GM12878 (cell line): ENCODE data around the gene ACADM. TPM values are rescaled to one million over a fixed set of nuclear protein-coding genes. Genes with fewer than 3 reads are reported as not detected.

Experiments used
- ATAC-seq: fragments of 200-7000 bp; cut with Tn5 transposase; 3 replicates; pipeline ENCODE4 v1.9.1; 2020; ENCODE audit warnings: mild to moderate bottlenecking, moderate library complexity
- BruUV-seq: library from RNA; stranded (reverse); fragments of 400-500 nt; replicated peaks from 2 replicates; lab custom pipeline; 2021; lab: Mats Ljungman, UMichigan
- CTCF ChIA-PET: fragments of 300-600 bp; sonication (Branson Sonifier 250); formaldehyde crosslinking; extraction: SDS; loops from one replicate; lab custom pipeline; 2021; ENCODE audit warnings: inconsistent platforms; lab: Yijun Ruan, JAX
- POLR2A ChIA-PET: fragments of 350-600 bp; formaldehyde crosslinking; extraction: SDS; loops from one replicate; lab custom pipeline; 2021; ENCODE audit warnings: inconsistent platforms; lab: Charles Lee
- RAD21 ChIA-PET: fragments of 300-600 bp; sonication (Branson Sonifier 250); formaldehyde crosslinking; loops from one replicate; lab custom pipeline; 2023; ENCODE audit warnings: antibody characterized with exemption; ENCODE audit not compliant: unreplicated experiment; lab: Charles Lee
- SMC1A ChIA-PET: fragments of 300-600 bp; sonication (Branson Sonifier 250); formaldehyde crosslinking; loops from one replicate; lab custom pipeline; 2023; ENCODE audit not compliant: unreplicated experiment, uncharacterized antibody; lab: Charles Lee
- DNase-seq: peaks from one replicate; pipeline ENCODE4 v3.0.0-alpha.2; 2011; ENCODE audit warnings: low read depth, low spot score
- FAIRE-seq: peaks from 3 replicates; lab custom pipeline; 2011; peaks lifted over from hg19 to GRCh38; lab: Jason Lieb, UNC
- H2AFZ ChIP-seq: 2 replicates; pipeline ENCODE4 v1.6.0; 2011; ENCODE audit warnings: low read depth, low read length, control low read depth; ENCODE audit not compliant: control insufficient read depth
- H3K27ac ChIP-seq: 2 replicates; pipeline ENCODE4 v1.5.1; 2011; ENCODE audit warnings: control low read depth; ENCODE audit not compliant: control insufficient read depth, insufficient read depth
- H3K27me3 ChIP-seq, 2 experiments: replicated peaks in 1 of 2; 2 replicates each; pipeline versions ENCODE4 v1.6.0 to v1.6.1; 2011; ENCODE audit warnings: low read length in 1 of 2; ENCODE audit not compliant: control insufficient read depth in 2 of 2, insufficient read depth in 2 of 2
- H3K36me3 ChIP-seq, 2 experiments: 2 replicates each; pipeline ENCODE4 v1.5.1; 2011; ENCODE audit warnings: low read length in 1 of 2; ENCODE audit not compliant: control insufficient read depth in 2 of 2, insufficient read depth in 2 of 2
- H3K4me1 ChIP-seq: 2 replicates; pipeline ENCODE4 v1.6.1; 2011; ENCODE audit warnings: mild to moderate bottlenecking, low read length, moderate library complexity, mixed read lengths; ENCODE audit not compliant: control insufficient read depth, insufficient read depth
- H3K4me2 ChIP-seq: 2 replicates; pipeline ENCODE4 v1.6.0; 2011; ENCODE audit warnings: control low read depth; ENCODE audit not compliant: control insufficient read depth, insufficient read depth
- H3K4me3 ChIP-seq: fragments of 200-600 bp; sonication (generic); 2 replicates; pipeline ENCODE4 v1.5.1; 2016
- H3K79me2 ChIP-seq: 2 replicates; pipeline ENCODE4 v1.6.0; 2011; ENCODE audit warnings: low read length; ENCODE audit not compliant: control insufficient read depth, insufficient read depth
- H3K9ac ChIP-seq: 2 replicates; pipeline ENCODE4 v1.8.0; 2011; ENCODE audit warnings: low read length, control low read depth, mixed read lengths; ENCODE audit not compliant: control insufficient read depth, insufficient read depth
- H3K9me3 ChIP-seq: replicated peaks from 3 replicates; pipeline ENCODE4 v1.5.1; 2011; ENCODE audit warnings: mild to moderate bottlenecking, low read length; ENCODE audit not compliant: control insufficient read depth, insufficient read depth
- H4K20me1 ChIP-seq: 2 replicates; pipeline ENCODE4 v1.6.0; 2011; ENCODE audit not compliant: control insufficient read depth, insufficient read depth
- E2F4 ChIP-seq: IDR thresholded peaks from 2 replicates; pipeline ENCODE4 v1.6.1; 2012; ENCODE audit warnings: low read depth, low read length, improper control_type of control experiment
- ELK1 ChIP-seq: IDR thresholded peaks from 2 replicates; pipeline ENCODE4 v1.6.1; 2012; ENCODE audit warnings: low read depth, low read length, improper control_type of control experiment
- EZH2 ChIP-seq: IDR thresholded peaks from 2 replicates; pipeline ENCODE4 v1.6.1; 2012; ENCODE audit warnings: low read depth, mild to moderate bottlenecking, control low read depth, inconsistent platforms, low read length, borderline replicate concordance; ENCODE audit not compliant: control insufficient read depth
- MYC ChIP-seq: IDR thresholded peaks from 2 replicates; pipeline ENCODE4 v1.6.1; 2011; ENCODE audit warnings: mild to moderate bottlenecking, low read length, moderate library complexity, inconsistent platforms; ENCODE audit not compliant: insufficient read depth, insufficient replicate concordance, insufficient read length, severe bottlenecking
- POU2F2 ChIP-seq: IDR thresholded peaks from 3 replicates; pipeline ENCODE4 v1.6.1; 2011; ENCODE audit warnings: low read depth, mild to moderate bottlenecking, low read length, borderline replicate concordance
- RCOR1 ChIP-seq: conservative IDR thresholded peaks from 2 replicates; pipeline ENCODE4 v1.6.1; 2012; ENCODE audit warnings: low read depth, low read length, improper control_type of control experiment
- ZNF384 ChIP-seq: IDR thresholded peaks from 2 replicates; pipeline ENCODE4 v1.6.1; 2012; ENCODE audit warnings: low read depth, mild to moderate bottlenecking, low read length, improper control_type of control experiment, borderline replicate concordance
- WGBS: methylation state at CpG from one replicate; pipeline ENCODE4 v1.1.6; 2016; ENCODE audit warnings: low lambda C conversion rate; ENCODE audit not compliant: insufficient replicate concordance, insufficient coverage; ENCODE audit errors: missing lambda C conversion rate; 5-methylcytosine and 5-hydroxymethylcytosine counted together
- in situ Hi-C: fragments of 300-500 bp; cut with MboI; formaldehyde crosslinking; loops from 9 replicates; pipeline ENCODE4 v1.14.3; 2018; ENCODE audit warnings: mixed read lengths
- intact Hi-C: fragments of 100-400 bp; cut with micrococcal nuclease; formaldehyde crosslinking; loops from one replicate; pipeline ENCODE4 v1.14.2; 2022; ENCODE audit not compliant: unreplicated experiment
- polyA plus RNA-seq, 11 experiments: library from polyadenylated mRNA; depleted of rRNA in 4 of 11; unstranded in 6 of 11; stranded (reverse) in 5 of 11; fragments of >200 nt; fragmentation: Nextera tagmentation in 4 of 11; fragmentation: Illumina TruSeq in 1 of 11; extraction: Ambion mirVana in 4 of 11; extraction: Trizol in 1 of 11; gene quantifications; 1 replicate in 1 of 11; 2 replicates in 10 of 11; pipeline versions ENCODE4 v1.2.1 to v1.2.3, GENCODE V29; 2011 to 2016; ENCODE audit warnings: inconsistent platforms in 2 of 11, missing spikeins in 2 of 11, low read depth in 1 of 11
- total RNA-seq, 4 experiments: library from RNA; depleted of rRNA in 3 of 4; stranded (reverse); fragments of >200 nt in 3 of 4; fragmentation: Illumina TruSeq in 1 of 4; extraction: Trizol in 1 of 4; gene quantifications; 2 replicates each; pipeline versions ENCODE4 v1.2.1 to v1.2.3, GENCODE V29; 2013 to 2021
- TF ChIP-seq, protein P1 (sequence below): fragments of 450-650 bp; IDR thresholded peaks from 2 replicates; pipeline ENCODE4 v1.6.1; 2017; ENCODE audit warnings: mild to moderate bottlenecking

ACADM gene
- total and polyA plus RNA-seq, 10 of the 15 experiments (the other 5 are each of a cell fraction or from before 2014, with no cell fraction given) = 119 to 245 (median 204) TPM

DNA sequence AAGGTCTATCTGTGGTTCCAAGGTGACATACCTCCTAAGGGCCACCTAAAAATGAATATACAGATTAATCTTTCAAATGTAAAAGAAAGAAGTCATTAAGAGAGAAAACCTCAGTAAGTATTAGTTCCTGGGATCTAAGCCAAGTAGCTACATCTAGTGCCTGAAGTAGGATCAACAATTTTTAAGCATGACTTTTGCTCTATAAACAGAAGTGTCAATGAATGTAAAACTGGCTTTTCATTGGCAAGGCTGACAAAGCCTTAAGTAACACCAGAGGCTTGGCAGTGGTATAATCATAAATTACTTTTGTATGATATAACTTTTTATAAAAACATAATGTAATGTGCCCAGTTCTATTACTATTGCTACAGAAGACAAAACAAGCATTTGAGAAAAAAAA, 12.2 kb upstream of the ACADM start:
- H3K27me3 ChIP-seq = no peaks in the 10 kb centered on the region
- TF ChIP-seq POU2F2 = no peak
- no peak for TF ChIP-seq E2F4
- TF ChIP-seq, protein P1, sequence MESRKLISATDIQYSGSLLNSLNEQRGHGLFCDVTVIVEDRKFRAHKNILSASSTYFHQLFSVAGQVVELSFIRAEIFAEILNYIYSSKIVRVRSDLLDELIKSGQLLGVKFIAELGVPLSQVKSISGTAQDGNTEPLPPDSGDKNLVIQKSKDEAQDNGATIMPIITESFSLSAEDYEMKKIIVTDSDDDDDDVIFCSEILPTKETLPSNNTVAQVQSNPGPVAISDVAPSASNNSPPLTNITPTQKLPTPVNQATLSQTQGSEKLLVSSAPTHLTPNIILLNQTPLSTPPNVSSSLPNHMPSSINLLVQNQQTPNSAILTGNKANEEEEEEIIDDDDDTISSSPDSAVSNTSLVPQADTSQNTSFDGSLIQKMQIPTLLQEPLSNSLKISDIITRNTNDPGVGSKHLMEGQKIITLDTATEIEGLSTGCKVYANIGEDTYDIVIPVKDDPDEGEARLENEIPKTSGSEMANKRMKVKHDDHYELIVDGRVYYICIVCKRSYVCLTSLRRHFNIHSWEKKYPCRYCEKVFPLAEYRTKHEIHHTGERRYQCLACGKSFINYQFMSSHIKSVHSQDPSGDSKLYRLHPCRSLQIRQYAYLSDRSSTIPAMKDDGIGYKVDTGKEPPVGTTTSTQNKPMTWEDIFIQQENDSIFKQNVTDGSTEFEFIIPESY = no peak
- H3K27ac ChIP-seq = no peak overlapping the region
- no peaks in the 10 kb centered on the region for H3K9me3 ChIP-seq
- H3K4me1 ChIP-seq = no peaks in the 10 kb centered on the region
- BruUV-seq = no TSS peak
- no peaks in the 10 kb centered on the region for H3K36me3 ChIP-seq
- ChIA-PET POLR2A (no interaction called here), CTCF (no interaction called here), SMC1A (interaction anchor here (2.1 kb wide), 1 partner anchor 11 kb away, joined by 6 read pairs; no protein-coding TSS in a partner anchor), RAD21 (no interaction called here)
- no peak overlapping the region for H3K4me3 ChIP-seq
- intact Hi-C loops (no loop called here), in situ Hi-C loops (no loop called here)
- H2AFZ ChIP-seq = no peak overlapping the region
- H4K20me1 ChIP-seq = no peaks in the 10 kb centered on the region
- DNase-seq (no peak), ATAC-seq (no peak), FAIRE-seq (no peak)
- H3K79me2 ChIP-seq = no peaks in the 10 kb centered on the region
- no peak overlapping the region for H3K9ac ChIP-seq
- H3K4me2 ChIP-seq = no peak overlapping the region

- SMC1A ChIA-PET = no interaction called here
- DNase-seq = no peak
- Histone ChIP-seq H3K27me3 (no peaks in the 10 kb centered on the region; a peak in 1 of 4 replicates), H3K9me3 (no peaks in the 10 kb centered on the region), H3K36me3 (no peaks in the 10 kb centered on the region), H3K79me2 (peaks cover 5% of the 10 kb centered on the region), H3K4me1 (no peaks in the 10 kb centered on the region), H3K9ac (no peak overlapping the region), H3K4me2 (no peak overlapping the region), H3K27ac (no peak overlapping the region), H2AFZ (no peak overlapping the region), H4K20me1 (no peaks in the 10 kb centered on the region), H3K4me3 (no peak overlapping the region)
- BruUV-seq = no TSS peak
- CTCF ChIA-PET = no interaction called here
- no peak for TF ChIP-seq RCOR1
- TF ChIP-seq MYC = no peak
- TF ChIP-seq EZH2 = no peak
- TF ChIP-seq ELK1 = no peak
- no peak for TF ChIP-seq ZNF384
- RAD21 ChIA-PET = no interaction called here
- FAIRE-seq = no peak
- 66% methylated on average over 2 of the region's 2 CpGs for WGBS
- POLR2A ChIA-PET = no interaction called here
- no peak for ATAC-seq
- in situ Hi-C loops = loop anchor here (10.0 kb wide), 1 partner anchor 265 kb away; no protein-coding TSS in a partner anchor
- intact Hi-C loops = loop anchor here (5.0 kb wide), 1 partner anchor 262 kb away; no protein-coding TSS in a partner anchor
Measured at GRCh38 chr1:75719810-75720209, 4.7 kb upstream of the ACADM start.
